ENCODE measurements around the gene INSRR.
A peak's percentile ranks its signal among the peaks of the same experiment; 100 is the strongest.

Gene INSRR

GRCh38 chr1:156834322-156834721 lies 24.6 kb downstream of the INSRR start:
- DNase-seq (ENCODE audit: low read depth in 2 of 2, low spot score in 1 of 2) = no peak

GRCh38 chr1:156833603-156834002 lies 25.3 kb downstream of the INSRR start:
- no peak for DNase-seq (ENCODE audit: low read depth in 2 of 2, low spot score in 1 of 2)

- DNase-seq (ENCODE audit: low read depth in 2 of 2, low spot score in 1 of 2) = no peak
These were observed 26.5 kb downstream of the INSRR start for GRCh38 chr1:156832434-156832833.

GRCh38 chr1:156828400-156829124 lies 30.4 kb downstream of the INSRR start:
- no peak for DNase-seq (ENCODE audit: low read depth in 2 of 2, low spot score in 1 of 2)

- no peak for DNase-seq (ENCODE audit: low read depth in 2 of 2, low spot score in 1 of 2)
These were observed 32.3 kb downstream of the INSRR start for GRCh38 chr1:156826630-156827029.

GRCh38 chr1:156823210-156823790 lies 35.6 kb downstream of the INSRR start:
- DNase-seq (ENCODE audit: low read depth in 2 of 2, low spot score in 1 of 2) = no peak

GRCh38 chr1:156822680-156823079 lies 36.2 kb downstream of the INSRR start:
- no peak for DNase-seq (ENCODE audit: low read depth in 2 of 2, low spot score in 1 of 2)

GRCh38 chr1:156821801-156822200 lies 37.1 kb downstream of the INSRR start:
- DNase-seq (ENCODE audit: low read depth in 2 of 2, low spot score in 1 of 2) = peak in 1 of 2 donors; percentile 32

- peak; percentile 93 to 96 for DNase-seq (ENCODE audit: low read depth in 2 of 2, low spot score in 1 of 2)
These were observed 42.2 kb downstream of the INSRR start, which contains the start of gene SH2D2A for GRCh38 chr1:156816561-156817328. SH2D2A (minus strand) TSS chr1:156816848; CDS start chr1:156816708, 140 bp downstream.

GRCh38 chr1:156815961-156816422 lies 42.9 kb downstream of the INSRR start:
- DNase-seq (ENCODE audit: low read depth in 2 of 2, low spot score in 1 of 2) = no peak

GRCh38 chr1:156815307-156815826 lies 43.5 kb downstream of the INSRR start:
- DNase-seq (ENCODE audit: low read depth in 2 of 2, low spot score in 1 of 2) = no peak

GRCh38 chr1:156814571-156815260 lies 44.2 kb downstream of the INSRR start:
- no peak for DNase-seq (ENCODE audit: low read depth in 2 of 2, low spot score in 1 of 2)

GRCh38 chr1:156813750-156814570 lies 45.0 kb downstream of the INSRR start:
- DNase-seq (ENCODE audit: low read depth in 2 of 2, low spot score in 1 of 2) = peak; percentile 48 to 62

GRCh38 chr1:156813298-156813697 lies 45.6 kb downstream of the INSRR start:
- no peak for DNase-seq (ENCODE audit: low read depth in 2 of 2, low spot score in 1 of 2)

GRCh38 chr1:156812293-156812990 lies 46.5 kb downstream of the INSRR start:
- DNase-seq (ENCODE audit: low read depth in 2 of 2, low spot score in 1 of 2) = no peak

- DNase-seq (ENCODE audit: low read depth in 2 of 2, low spot score in 1 of 2) = no peak
These were observed 47.7 kb downstream of the INSRR start for GRCh38 chr1:156811168-156811567.

- DNase-seq (ENCODE audit: low read depth in 2 of 2, low spot score in 1 of 2) = no peak
These were observed 49.1 kb downstream of the INSRR start for GRCh38 chr1:156809711-156810366.

GRCh38 chr1:156809281-156809680 lies 49.6 kb downstream of the INSRR start:
- no peak for DNase-seq (ENCODE audit: low read depth in 2 of 2, low spot score in 1 of 2)

Data from stimulated activated CD8-positive, alpha-beta memory T cell treated with anti-CD3 and anti-CD28 coated beads, Interleukin-4, amount 100 ng/mL, for 4 hours (primary cell).